ENCODE measurements around the gene DNAJC1. TPM values are rescaled to one million over a fixed set of nuclear protein-coding genes. Genes with fewer than 3 reads are reported as not detected.

The DNAJC1 gene
- polyA plus RNA-seq, 1 experiment: 33.2 TPM

- ChIA-PET POLR2A (no interaction called here), CTCF (no interaction called here)
- TF ChIP-seq, protein P1, sequence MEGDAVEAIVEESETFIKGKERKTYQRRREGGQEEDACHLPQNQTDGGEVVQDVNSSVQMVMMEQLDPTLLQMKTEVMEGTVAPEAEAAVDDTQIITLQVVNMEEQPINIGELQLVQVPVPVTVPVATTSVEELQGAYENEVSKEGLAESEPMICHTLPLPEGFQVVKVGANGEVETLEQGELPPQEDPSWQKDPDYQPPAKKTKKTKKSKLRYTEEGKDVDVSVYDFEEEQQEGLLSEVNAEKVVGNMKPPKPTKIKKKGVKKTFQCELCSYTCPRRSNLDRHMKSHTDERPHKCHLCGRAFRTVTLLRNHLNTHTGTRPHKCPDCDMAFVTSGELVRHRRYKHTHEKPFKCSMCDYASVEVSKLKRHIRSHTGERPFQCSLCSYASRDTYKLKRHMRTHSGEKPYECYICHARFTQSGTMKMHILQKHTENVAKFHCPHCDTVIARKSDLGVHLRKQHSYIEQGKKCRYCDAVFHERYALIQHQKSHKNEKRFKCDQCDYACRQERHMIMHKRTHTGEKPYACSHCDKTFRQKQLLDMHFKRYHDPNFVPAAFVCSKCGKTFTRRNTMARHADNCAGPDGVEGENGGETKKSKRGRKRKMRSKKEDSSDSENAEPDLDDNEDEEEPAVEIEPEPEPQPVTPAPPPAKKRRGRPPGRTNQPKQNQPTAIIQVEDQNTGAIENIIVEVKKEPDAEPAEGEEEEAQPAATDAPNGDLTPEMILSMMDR (IDR thresholded peaks at IDR 0.05; ENCODE audit: insufficient read depth, low read depth, low read length): no peak
- DNase-seq (ENCODE audit: low read depth): no peak
- H3K36me3 ChIP-seq (ENCODE audit: control insufficient read depth, insufficient read depth, low read length): no peaks in the 10 kb centered on the region; the same call in 1 of the 2 replicates
- H3K27me3 ChIP-seq (ENCODE audit: control insufficient read depth, insufficient read depth, low read length): no peaks in the 10 kb centered on the region
- H3K4me3 ChIP-seq (ENCODE audit: low read depth, low read length): no peak overlapping the region
These were observed 201.9 kb downstream of the DNAJC1 start for GRCh38 chr10:21801609-21802008.

- Histone ChIP-seq H3K36me3 (ENCODE audit: control insufficient read depth, insufficient read depth, low read length) (no peaks in the 10 kb centered on the region; the same call in 1 of the 2 replicates), H3K27me3 (ENCODE audit: control insufficient read depth, insufficient read depth, low read length) (no peaks in the 10 kb centered on the region), H3K4me3 (ENCODE audit: low read depth, low read length) (no peak overlapping the region)
- TF ChIP-seq, protein P1 (IDR thresholded peaks at IDR 0.05; ENCODE audit: insufficient read depth, low read depth, low read length): no peak
- POLR2A ChIA-PET: no interaction called here
- no peak for DNase-seq (ENCODE audit: low read depth)
- CTCF ChIA-PET: no interaction called here
These were observed 205.4 kb downstream of the DNAJC1 start for GRCh38 chr10:21797984-21798765.

DNA sequence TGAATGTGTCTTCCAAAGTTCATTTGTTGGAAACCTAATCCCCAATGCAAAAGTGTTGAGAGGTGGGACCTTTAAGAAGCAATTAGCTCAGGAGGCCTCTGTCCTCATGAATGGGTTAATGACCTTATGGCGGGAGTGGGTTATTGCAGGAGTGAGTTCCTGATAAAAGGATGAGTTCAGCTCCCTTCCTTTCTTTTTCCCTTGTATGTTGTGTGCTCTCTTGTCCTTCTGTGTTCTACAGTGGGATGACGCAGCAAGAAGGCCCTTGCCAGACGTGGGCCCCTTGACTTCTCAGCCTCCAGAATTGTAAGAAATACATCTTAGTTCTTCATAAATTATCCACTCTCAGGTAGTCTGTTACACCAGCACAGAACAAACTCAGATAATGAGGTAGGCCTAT, 206.0 kb downstream of the DNAJC1 start:
- no peak for DNase-seq (ENCODE audit: low read depth)
- H3K27me3 ChIP-seq (ENCODE audit: control insufficient read depth, insufficient read depth, low read length): no peaks in the 10 kb centered on the region
- ChIA-PET CTCF (no interaction called here), POLR2A (no interaction called here)
- TF ChIP-seq, protein P1 (IDR thresholded peaks at IDR 0.05; ENCODE audit: insufficient read depth, low read depth, low read length): no peak
- H3K36me3 ChIP-seq (ENCODE audit: control insufficient read depth, insufficient read depth, low read length): no peaks in the 10 kb centered on the region; the same call in 1 of the 2 replicates
- H3K4me3 ChIP-seq (ENCODE audit: low read depth, low read length): no peak overlapping the region

DNA sequence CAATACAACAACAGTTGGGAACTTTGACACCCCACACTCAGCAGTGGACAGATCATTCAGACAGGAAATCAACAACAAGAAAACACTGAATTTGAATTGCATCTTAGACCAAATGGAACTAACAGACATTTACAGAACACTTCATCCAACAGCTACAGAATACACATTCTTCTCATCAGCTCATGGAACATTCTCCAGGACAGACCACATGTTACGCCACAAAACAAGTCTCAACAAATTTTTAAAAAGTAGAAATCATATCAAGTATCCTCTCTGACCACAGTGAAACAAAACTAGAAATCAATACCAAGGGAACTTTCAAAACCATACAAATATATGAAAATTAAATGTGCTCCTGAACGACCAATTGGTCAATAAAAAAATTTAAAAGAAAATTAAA, 212.3 kb downstream of the DNAJC1 start:
- Histone ChIP-seq H3K4me3 (ENCODE audit: low read depth, low read length) (no peak overlapping the region), H3K36me3 (ENCODE audit: control insufficient read depth, insufficient read depth, low read length) (no peaks in the 10 kb centered on the region), H3K27me3 (ENCODE audit: control insufficient read depth, insufficient read depth, low read length) (no peaks in the 10 kb centered on the region)
- TF ChIP-seq, protein P1 (IDR thresholded peaks at IDR 0.05; ENCODE audit: insufficient read depth, low read depth, low read length): no peak
- no peak for DNase-seq (ENCODE audit: low read depth)
- POLR2A ChIA-PET: no interaction called here
- CTCF ChIA-PET: interaction anchor here (1.0 kb wide), 1 partner anchor 9 kb away, joined by 4 read pairs; no protein-coding TSS in a partner anchor

DNA sequence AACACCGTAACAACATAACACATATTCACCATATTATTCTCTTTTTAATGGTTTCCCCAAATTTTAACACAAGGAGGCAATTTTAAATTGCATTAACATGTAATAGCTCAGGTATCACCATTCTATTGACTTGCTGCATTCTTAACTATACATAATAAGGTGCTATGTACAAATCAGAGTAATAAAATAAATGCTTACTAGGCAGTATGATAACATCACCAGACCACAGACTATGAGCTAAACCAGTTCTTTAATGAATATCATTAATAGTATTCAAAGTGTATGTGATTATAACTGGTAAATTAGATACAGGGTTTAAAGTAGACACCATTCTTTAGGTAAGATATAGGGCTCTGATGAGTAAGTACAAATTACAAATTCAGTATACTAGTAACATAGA, 226.6 kb downstream of the DNAJC1 start:
- no peak for DNase-seq (ENCODE audit: low read depth)
- TF ChIP-seq, protein P1 (IDR thresholded peaks at IDR 0.05; ENCODE audit: insufficient read depth, low read depth, low read length): no peak
- POLR2A ChIA-PET: no interaction called here
- Histone ChIP-seq H3K27me3 (ENCODE audit: control insufficient read depth, insufficient read depth, low read length) (no peaks in the 10 kb centered on the region), H3K4me3 (ENCODE audit: low read depth, low read length) (no peak overlapping the region), H3K36me3 (ENCODE audit: control insufficient read depth, insufficient read depth, low read length) (no peaks in the 10 kb centered on the region)
- CTCF ChIA-PET: no interaction called here

All from BJ (cell line).